A673 (cell line): ENCODE results near the gene FGD6.

ENCODE experiments used
- CTCF ChIP-seq: fragments of 300-800, 200-600 bp; sonication (generic); conservative IDR thresholded peaks from 2 replicates; pipeline ENCODE4 v1.5.1; 2017; ENCODE audit warnings: low read depth, mild to moderate bottlenecking, antibody characterized with exemption, low read length, moderate library complexity, mixed read lengths
- EZH2 ChIP-seq: fragments of 200-600 bp; sonication (generic); IDR thresholded peaks from 2 replicates; pipeline ENCODE4 v1.6.1; 2017; ENCODE audit warnings: borderline replicate concordance, low read depth, mild to moderate bottlenecking, mixed read lengths, antibody characterized with exemption, low read length; ENCODE audit not compliant: poor library complexity, severe bottlenecking

- TF ChIP-seq CTCF: no peak
- no peak for TF ChIP-seq EZH2
Observed at GRCh38 chr12:95057424-95057823, 159.8 kb downstream of the FGD6 start.
